ENCODE data around the gene ZGPAT.

- TF ChIP-seq USF2 (IDR thresholded peaks at IDR 0.05; ENCODE audit: low read length) (no peak), YY1 (IDR thresholded peaks at IDR 0.05; ENCODE audit: low read depth, low read length) (no peak)
Observed at GRCh38 chr20:63679799-63680305, 28.0 kb upstream of the ZGPAT start.

Data from H1 (cell line).